PFSK-1 (cell line): Measurements from ENCODE around the gene CENPVL2.

Experiments
- POLR2AphosphoS5 ChIP-seq: IDR thresholded peaks from 2 replicates; pipeline ENCODE4 v1.6.1; 2012; ENCODE audit warnings: low read depth, mild to moderate bottlenecking, control low read depth, low read length, moderate library complexity
- TF ChIP-seq, protein P1 (sequence below), 2 experiments: IDR thresholded peaks; 2 replicates each; pipeline versions ENCODE4 v1.6.1 to v1.8.0; 2011 to 2012; ENCODE audit warnings: low read depth in 2 of 2, low read length in 2 of 2, control low read depth in 1 of 2, inconsistent platforms in 1 of 2, mild to moderate bottlenecking in 1 of 2, moderate library complexity in 1 of 2; ENCODE audit not compliant: insufficient read depth in 1 of 2

DNA sequence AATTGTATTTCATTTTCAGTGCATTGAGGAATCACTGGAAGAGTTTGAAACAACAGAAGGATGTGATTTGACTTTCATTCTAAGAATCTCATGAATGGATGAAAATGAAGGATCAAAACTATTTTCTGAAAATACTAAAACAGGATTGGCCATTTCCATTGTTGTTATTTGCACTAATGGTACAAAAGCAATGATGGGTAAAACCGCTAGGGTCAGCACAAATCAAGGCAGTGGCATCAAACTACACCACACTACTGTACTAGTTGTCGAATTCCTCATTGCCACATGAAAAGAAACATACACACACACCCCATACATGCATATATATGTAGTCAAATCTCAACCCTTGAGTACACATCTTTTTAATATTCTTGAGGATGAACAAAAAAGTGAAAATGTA, 39.3 kb downstream of the CENPVL2 start:
- TF ChIP-seq, protein P1, sequence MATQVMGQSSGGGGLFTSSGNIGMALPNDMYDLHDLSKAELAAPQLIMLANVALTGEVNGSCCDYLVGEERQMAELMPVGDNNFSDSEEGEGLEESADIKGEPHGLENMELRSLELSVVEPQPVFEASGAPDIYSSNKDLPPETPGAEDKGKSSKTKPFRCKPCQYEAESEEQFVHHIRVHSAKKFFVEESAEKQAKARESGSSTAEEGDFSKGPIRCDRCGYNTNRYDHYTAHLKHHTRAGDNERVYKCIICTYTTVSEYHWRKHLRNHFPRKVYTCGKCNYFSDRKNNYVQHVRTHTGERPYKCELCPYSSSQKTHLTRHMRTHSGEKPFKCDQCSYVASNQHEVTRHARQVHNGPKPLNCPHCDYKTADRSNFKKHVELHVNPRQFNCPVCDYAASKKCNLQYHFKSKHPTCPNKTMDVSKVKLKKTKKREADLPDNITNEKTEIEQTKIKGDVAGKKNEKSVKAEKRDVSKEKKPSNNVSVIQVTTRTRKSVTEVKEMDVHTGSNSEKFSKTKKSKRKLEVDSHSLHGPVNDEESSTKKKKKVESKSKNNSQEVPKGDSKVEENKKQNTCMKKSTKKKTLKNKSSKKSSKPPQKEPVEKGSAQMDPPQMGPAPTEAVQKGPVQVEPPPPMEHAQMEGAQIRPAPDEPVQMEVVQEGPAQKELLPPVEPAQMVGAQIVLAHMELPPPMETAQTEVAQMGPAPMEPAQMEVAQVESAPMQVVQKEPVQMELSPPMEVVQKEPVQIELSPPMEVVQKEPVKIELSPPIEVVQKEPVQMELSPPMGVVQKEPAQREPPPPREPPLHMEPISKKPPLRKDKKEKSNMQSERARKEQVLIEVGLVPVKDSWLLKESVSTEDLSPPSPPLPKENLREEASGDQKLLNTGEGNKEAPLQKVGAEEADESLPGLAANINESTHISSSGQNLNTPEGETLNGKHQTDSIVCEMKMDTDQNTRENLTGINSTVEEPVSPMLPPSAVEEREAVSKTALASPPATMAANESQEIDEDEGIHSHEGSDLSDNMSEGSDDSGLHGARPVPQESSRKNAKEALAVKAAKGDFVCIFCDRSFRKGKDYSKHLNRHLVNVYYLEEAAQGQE (IDR thresholded peaks at IDR 0.05; ENCODE audit: insufficient read depth in 1 of 2, low read depth in 2 of 2, low read length in 2 of 2) = no peak
- TF ChIP-seq POLR2AphosphoS5 = no peak
